ENCODE data around the gene BRWD1. TPM values are rescaled to one million over a fixed set of nuclear protein-coding genes. Genes with fewer than 3 reads are reported as not detected.

The BRWD1 gene
- total and polyA plus RNA-seq, 7 experiments from 2014 or later, result 27.4 to 108 (median 77.9) TPM

GRCh38 chr21:39311164-39311563 is 2.3 kb downstream of the BRWD1 start:
- ATAC-seq (no peak), DNase-seq (no peak)
- Histone ChIP-seq H3K4me3 (ENCODE audit: low read length) (no peak overlapping the region), H3K27ac (ENCODE audit: low read depth, low read length) (peak overlapping the region; percentile 66), H3K4me1 (ENCODE audit: control insufficient read depth in 2 of 2, insufficient read depth in 2 of 2, low read length in 2 of 2) (peaks cover 11 to 23% of the 10 kb centered on the region in 2 donors), H3K9me3 (ENCODE audit: control insufficient read depth in 2 of 3, low read length in 3 of 3) (no peaks in the 10 kb centered on the region), H3K36me3 (ENCODE audit: control insufficient read depth in 2 of 3, insufficient read depth in 3 of 3, low read length in 3 of 3) (peaks cover 0 to 21% (median 3%) of the 10 kb centered on the region in 3 experiments), H3K27me3 (ENCODE audit: control insufficient read depth in 2 of 2, insufficient read depth in 2 of 2, low read length in 2 of 2) (no peaks in the 10 kb centered on the region)
- intact Hi-C loops (cut with micrococcal nuclease), result loop anchor here (5.0 to 10.0 kb wide), 4 partner anchors 49 to 1749 kb away; no protein-coding TSS in a partner anchor
- peaks cover 0 to 16% (median 8%) of the 10 kb centered on the region in 5 donors for H3K36me3 Mint-ChIP-seq
- ChIA-PET POLR2A (interaction anchor here (0.9 to 8.8 kb wide), 4 partner anchors 8 to 83 kb away, joined by 3 to 139 read pairs (median 10); partner anchors contain the start of gene HMGN1), CTCF (no interaction called here)
- peaks cover 0 to 9% (median 0%) of the 10 kb centered on the region in 11 donors for H3K9me3 Mint-ChIP-seq
- H3K27me3 Mint-ChIP-seq, result no peaks in the 10 kb centered on the region
- peak overlapping the region in 5 of 10 donors; percentile 15 to 95 (median 56) for H3K4me3 Mint-ChIP-seq
- H3K27ac Mint-ChIP-seq, result peak overlapping the region in 6 of 9 donors; percentile 62 to 92 (median 84)
- peaks cover 34 to 67% (median 59%) of the 10 kb centered on the region in 7 donors for H3K4me1 Mint-ChIP-seq

- Histone ChIP-seq H3K36me3 (ENCODE audit: control insufficient read depth in 2 of 3, insufficient read depth in 3 of 3, low read length in 3 of 3) (peaks cover 0 to 24% (median 3%) of the 10 kb centered on the region in 3 experiments), H3K9me3 (ENCODE audit: control insufficient read depth in 2 of 3, low read length in 3 of 3) (no peaks in the 10 kb centered on the region), H3K27me3 (ENCODE audit: control insufficient read depth in 2 of 2, insufficient read depth in 2 of 2, low read length in 2 of 2) (no peaks in the 10 kb centered on the region), H3K4me3 (ENCODE audit: low read length) (no peak overlapping the region), H3K4me1 (ENCODE audit: control insufficient read depth in 2 of 2, insufficient read depth in 2 of 2, low read length in 2 of 2) (peaks cover 7 to 19% of the 10 kb centered on the region in 2 donors), H3K27ac (ENCODE audit: low read depth, low read length) (no peak overlapping the region)
- intact Hi-C loops (cut with micrococcal nuclease), result no loop called here
- DNase-seq (no peak), ATAC-seq (no peak)
- peaks cover 0 to 2% (median 0%) of the 10 kb centered on the region in 11 donors for H3K9me3 Mint-ChIP-seq
- H3K4me1 Mint-ChIP-seq, result peaks cover 24 to 63% (median 56%) of the 10 kb centered on the region in 7 donors
- CTCF ChIA-PET, result no interaction called here
- no peaks in the 10 kb centered on the region for H3K27me3 Mint-ChIP-seq
- peak overlapping the region in 1 of 9 donors; percentile 12 for H3K27ac Mint-ChIP-seq
- peaks cover 0 to 23% (median 8%) of the 10 kb centered on the region in 5 donors for H3K36me3 Mint-ChIP-seq
- POLR2A ChIA-PET, result no interaction called here
- H3K4me3 Mint-ChIP-seq, result peak overlapping the region in 2 of 10 donors; percentile 25 to 32
These were observed 6.0 kb downstream of the BRWD1 start for GRCh38 chr21:39307466-39307865.

- H3K4me3 Mint-ChIP-seq, result peak overlapping the region in 5 of 10 donors; percentile 8 to 52 (median 23)
- DNase-seq, result no peak
- ChIA-PET CTCF (interaction anchor here (1.0 to 1.3 kb wide), 2 partner anchors 87 to 93 kb away, joined by 4 to 5 read pairs; no protein-coding TSS in a partner anchor), POLR2A (interaction anchor here (1.8 to 3.2 kb wide), 3 partner anchors 12 to 49 kb away, joined by 9 to 13 read pairs (median 9); partner anchors contain the start of genes BRWD1 and HMGN1)
- H3K4me1 ChIP-seq (ENCODE audit: control insufficient read depth in 2 of 2, insufficient read depth in 2 of 2, low read length in 2 of 2), result peaks cover 9 to 12% of the 10 kb centered on the region in 2 donors
- ATAC-seq, result no peak
- no peaks in the 10 kb centered on the region for H3K27me3 ChIP-seq (ENCODE audit: control insufficient read depth in 2 of 2, insufficient read depth in 2 of 2, low read length in 2 of 2)
- H3K4me1 Mint-ChIP-seq, result peaks cover 20 to 56% (median 51%) of the 10 kb centered on the region in 7 donors
- peaks cover 13 to 43% (median 18%) of the 10 kb centered on the region in 3 experiments for H3K36me3 ChIP-seq (ENCODE audit: control insufficient read depth in 2 of 3, insufficient read depth in 3 of 3, low read length in 3 of 3)
- peaks cover 0 to 9% (median 4%) of the 10 kb centered on the region in 11 donors for H3K9me3 Mint-ChIP-seq
- H3K27ac Mint-ChIP-seq, result peak overlapping the region in 1 of 9 donors; percentile 56
- H3K9me3 ChIP-seq (ENCODE audit: control insufficient read depth in 2 of 3, low read length in 3 of 3), result no peaks in the 10 kb centered on the region
- intact Hi-C loops (cut with micrococcal nuclease), result no loop called here
- H3K36me3 Mint-ChIP-seq, result peaks cover 0 to 38% (median 31%) of the 10 kb centered on the region in 5 donors
- no peak overlapping the region for H3K27ac ChIP-seq (ENCODE audit: low read depth, low read length)
- H3K27me3 Mint-ChIP-seq, result no peaks in the 10 kb centered on the region
- H3K4me3 ChIP-seq (ENCODE audit: low read length), result no peak overlapping the region
These were observed 12.8 kb downstream of the BRWD1 start for GRCh38 chr21:39300587-39300986.

GRCh38 chr21:39296891-39297290 is 16.5 kb downstream of the BRWD1 start:
- H3K27ac Mint-ChIP-seq, result peak overlapping the region in 2 of 9 donors; percentile 37 to 62
- intact Hi-C loops (cut with micrococcal nuclease), result loop anchor here in 1 of 2 donors (5.0 kb wide), 2 partner anchors 35 to 50 kb away; partner anchors contain the start of gene HMGN1
- H3K27ac ChIP-seq (ENCODE audit: low read depth, low read length), result no peak overlapping the region
- H3K4me1 ChIP-seq (ENCODE audit: control insufficient read depth in 2 of 2, insufficient read depth in 2 of 2, low read length in 2 of 2), result peaks cover 9 to 12% of the 10 kb centered on the region in 2 donors
- peaks cover 16 to 64% (median 22%) of the 10 kb centered on the region in 3 experiments for H3K36me3 ChIP-seq (ENCODE audit: control insufficient read depth in 2 of 3, insufficient read depth in 3 of 3, low read length in 3 of 3)
- POLR2A ChIA-PET, result interaction anchor here (2.3 kb wide), 1 partner anchor 15 kb away, joined by 6 read pairs; no protein-coding TSS in a partner anchor
- no peaks in the 10 kb centered on the region for H3K27me3 Mint-ChIP-seq
- peaks cover 0 to 9% (median 4%) of the 10 kb centered on the region in 11 donors for H3K9me3 Mint-ChIP-seq
- DNase-seq, result no peak
- H3K27me3 ChIP-seq (ENCODE audit: control insufficient read depth in 2 of 2, insufficient read depth in 2 of 2, low read length in 2 of 2), result no peaks in the 10 kb centered on the region
- H3K4me3 Mint-ChIP-seq, result peak overlapping the region in 2 of 10 donors; percentile 36 to 54
- H3K4me1 Mint-ChIP-seq, result peaks cover 19 to 51% (median 39%) of the 10 kb centered on the region in 7 donors
- no peak overlapping the region for H3K4me3 ChIP-seq (ENCODE audit: low read length)
- H3K9me3 ChIP-seq (ENCODE audit: control insufficient read depth in 2 of 3, low read length in 3 of 3), result no peaks in the 10 kb centered on the region
- H3K36me3 Mint-ChIP-seq, result peaks cover 5 to 62% (median 46%) of the 10 kb centered on the region in 5 donors
- ATAC-seq, result no peak
- CTCF ChIA-PET, result no interaction called here

- peaks cover 4 to 23% (median 17%) of the 10 kb centered on the region in 7 donors for H3K4me1 Mint-ChIP-seq
- ChIA-PET POLR2A (no interaction called here), CTCF (no interaction called here)
- Histone ChIP-seq H3K9me3 (ENCODE audit: control insufficient read depth in 2 of 3, low read length in 3 of 3) (no peaks in the 10 kb centered on the region), H3K4me3 (ENCODE audit: low read length) (no peak overlapping the region), H3K4me1 (ENCODE audit: control insufficient read depth in 2 of 2, insufficient read depth in 2 of 2, low read length in 2 of 2) (no peaks in the 10 kb centered on the region), H3K27ac (ENCODE audit: low read depth, low read length) (no peak overlapping the region), H3K27me3 (ENCODE audit: control insufficient read depth in 2 of 2, insufficient read depth in 2 of 2, low read length in 2 of 2) (no peaks in the 10 kb centered on the region), H3K36me3 (ENCODE audit: control insufficient read depth in 2 of 3, insufficient read depth in 3 of 3, low read length in 3 of 3) (peaks cover 14 to 67% (median 22%) of the 10 kb centered on the region in 3 experiments)
- H3K36me3 Mint-ChIP-seq, result peaks cover 10 to 65% (median 46%) of the 10 kb centered on the region in 5 donors
- no peaks in the 10 kb centered on the region for H3K27me3 Mint-ChIP-seq
- no peak overlapping the region for H3K4me3 Mint-ChIP-seq
- DNase-seq, result no peak
- peaks cover 0 to 2% (median 0%) of the 10 kb centered on the region in 11 donors for H3K9me3 Mint-ChIP-seq
- no peak overlapping the region for H3K27ac Mint-ChIP-seq
- ATAC-seq, result no peak
- intact Hi-C loops (cut with micrococcal nuclease), result no loop called here
These were observed 24.4 kb downstream of the BRWD1 start for GRCh38 chr21:39288987-39289386.

- Histone ChIP-seq H3K36me3 (ENCODE audit: control insufficient read depth in 2 of 3, insufficient read depth in 3 of 3, low read length in 3 of 3) (peaks cover 6 to 29% (median 6%) of the 10 kb centered on the region in 3 experiments), H3K27ac (ENCODE audit: low read depth, low read length) (no peak overlapping the region), H3K9me3 (ENCODE audit: control insufficient read depth in 2 of 3, low read length in 3 of 3) (no peaks in the 10 kb centered on the region), H3K4me1 (ENCODE audit: control insufficient read depth in 2 of 2, insufficient read depth in 2 of 2, low read length in 2 of 2) (no peaks in the 10 kb centered on the region), H3K27me3 (ENCODE audit: control insufficient read depth in 2 of 2, insufficient read depth in 2 of 2, low read length in 2 of 2) (no peaks in the 10 kb centered on the region), H3K4me3 (ENCODE audit: low read length) (no peak overlapping the region)
- no peaks in the 10 kb centered on the region for H3K27me3 Mint-ChIP-seq
- H3K9me3 Mint-ChIP-seq, result no peaks in the 10 kb centered on the region
- no peak overlapping the region for H3K4me3 Mint-ChIP-seq
- CTCF ChIA-PET, result interaction anchor here (0.6 kb wide), 1 partner anchor 76 kb away, joined by 3 read pairs; no protein-coding TSS in a partner anchor
- H3K36me3 Mint-ChIP-seq, result peaks cover 4 to 29% (median 15%) of the 10 kb centered on the region in 5 donors
- DNase-seq (no peak), ATAC-seq (no peak)
- intact Hi-C loops (cut with micrococcal nuclease), result loop anchor here in 1 of 2 donors (5.0 kb wide), 1 partner anchor 91 kb away; no protein-coding TSS in a partner anchor
- POLR2A ChIA-PET, result no interaction called here
- peaks cover 5 to 26% (median 23%) of the 10 kb centered on the region in 7 donors for H3K4me1 Mint-ChIP-seq
- peak overlapping the region in 3 of 9 donors; percentile 2 to 19 (median 12) for H3K27ac Mint-ChIP-seq
These were observed 30.5 kb downstream of the BRWD1 start for GRCh38 chr21:39282911-39283310.
